Uterus (tissue), 2 donors: Measurements from ENCODE around the gene SETBP1.

Source experiments
- CTCF ChIP-seq, 4 experiments: fragments of 200-600 bp in 2 of 4; fragments of 450-650 bp in 2 of 4; sonication (generic) in 2 of 4; IDR thresholded peaks; one replicate each; pipeline ENCODE4 v1.5.1; 2016 to 2019; ENCODE audit warnings: antibody characterized with exemption in 4 of 4, mild to moderate bottlenecking in 2 of 4, moderate library complexity in 1 of 4
- POLR2A ChIP-seq, 2 donors: fragments of 450-650 bp; IDR thresholded peaks; one replicate each; pipeline ENCODE4 v1.6.1; 2016; ENCODE audit warnings: antibody characterized with exemption in 2 of 2, mild to moderate bottlenecking in 1 of 2, moderate library complexity in 1 of 2

DNA sequence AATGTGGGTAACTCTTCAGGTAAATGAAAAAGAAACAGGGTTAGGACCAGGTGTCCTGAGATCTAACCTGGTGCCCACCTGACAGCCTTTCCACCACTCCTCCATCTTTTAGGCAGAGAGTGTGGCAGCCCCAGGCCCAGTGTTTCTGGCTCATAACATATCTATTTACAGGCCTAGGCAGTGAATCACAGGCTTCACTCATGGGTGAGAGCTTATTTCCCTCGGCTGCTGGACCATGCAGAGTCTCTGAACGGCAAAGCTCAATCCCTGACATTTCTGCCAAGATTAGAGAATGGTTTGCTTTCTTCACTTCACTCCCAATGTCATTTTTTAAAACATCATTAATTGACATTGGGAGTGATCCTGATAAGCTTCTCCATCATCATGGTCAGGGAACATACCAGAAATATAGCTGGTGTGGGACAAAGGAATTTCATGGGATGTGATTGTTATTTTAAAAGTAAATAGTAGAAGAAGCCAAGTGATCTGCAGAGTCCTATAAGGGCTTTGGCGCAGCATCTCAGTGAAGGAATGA lies 323.9 kb downstream of the SETBP1 start:
- TF ChIP-seq CTCF (IDR thresholded peaks at IDR 0.05) = no peak
- TF ChIP-seq POLR2A (IDR thresholded peaks at IDR 0.05) = no peak
